GM19099 (cell line): ENCODE data around the gene LIF.

ENCODE experiments used
- POLR2A ChIP-seq: IDR thresholded peaks from 3 replicates; pipeline ENCODE4 v1.6.1; 2011; ENCODE audit warnings: low read depth; ENCODE audit not compliant: insufficient read length; ENCODE audit errors: extremely low read depth

The LIF gene

DNA sequence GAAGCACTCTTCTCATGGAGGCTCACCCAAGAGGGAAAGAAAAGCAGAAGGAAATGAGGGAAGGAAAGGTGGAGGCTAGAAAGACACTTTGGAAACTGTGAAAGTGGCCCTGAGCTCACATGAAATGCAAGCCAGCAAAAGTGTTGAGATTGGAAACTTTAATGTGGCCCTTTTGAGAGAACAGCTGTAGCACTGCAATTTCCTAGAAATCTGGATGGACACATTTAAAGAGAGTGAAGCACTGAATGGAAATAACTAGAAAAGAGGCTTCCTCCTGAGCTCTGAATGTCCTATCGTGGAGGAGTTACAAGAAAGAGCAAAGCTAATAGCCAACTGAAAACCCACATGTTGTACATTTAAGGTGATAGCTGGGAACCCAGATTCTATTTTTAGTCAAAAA, 56.0 kb downstream of the LIF start:
- TF ChIP-seq POLR2A, result no peak
